Measurements from ENCODE around the gene PDE9A. TPM values are rescaled to one million over a fixed set of nuclear protein-coding genes. Genes with fewer than 3 reads are reported as not detected.

Gene PDE9A
- total RNA-seq, 3 donors from 2014 or later: 3.0 to 14.7 (median 10.5) TPM

GRCh38 chr21:42781150-42781970 lies 127.9 kb downstream of the PDE9A start:
- intact Hi-C loops (cut with DNase I; ENCODE audit: low total_unique reads): no loop called here
- Histone ChIP-seq H3K9me3 (no peaks in the 10 kb centered on the region), H3K27me3 (peaks cover 0 to 7% of the 10 kb centered on the region in 2 donors), H3K4me3 (peak overlapping the region; percentile 13 to 59 (median 37)), H3K36me3 (no peaks in the 10 kb centered on the region), H3K4me1 (no peaks in the 10 kb centered on the region), H3K27ac (peak overlapping the region; percentile 48 to 72)
- peak in 1 of 2 donors; percentile 50 for DNase-seq (ENCODE audit: low spot score in 2 of 2)
- TF ChIP-seq POLR2A (IDR thresholded peaks at IDR 0.05) (no peak), CTCF (IDR thresholded peaks at IDR 0.05) (no peak), POLR2AphosphoS5 (IDR thresholded peaks at IDR 0.05) (peak in 1 of 3 donors; percentile 37)

- Histone ChIP-seq H3K4me3 (peak overlapping the region in 2 of 3 donors; percentile 37 to 59), H3K27me3 (peaks cover 0 to 7% of the 10 kb centered on the region in 2 donors), H3K4me1 (no peaks in the 10 kb centered on the region), H3K27ac (peak overlapping the region in 1 of 2 donors; percentile 72), H3K9me3 (no peaks in the 10 kb centered on the region), H3K36me3 (no peaks in the 10 kb centered on the region)
- no peak for TF ChIP-seq POLR2A (IDR thresholded peaks at IDR 0.05)
- no peak for TF ChIP-seq CTCF (IDR thresholded peaks at IDR 0.05)
- TF ChIP-seq POLR2AphosphoS5 (IDR thresholded peaks at IDR 0.05): no peak
- intact Hi-C loops (cut with DNase I; ENCODE audit: low total_unique reads): no loop called here
- DNase-seq (ENCODE audit: low spot score in 2 of 2): no peak
Measured at GRCh38 chr21:42781971-42782722, 128.7 kb downstream of the PDE9A start.

GRCh38 chr21:42782723-42783242 lies 129.4 kb downstream of the PDE9A start:
- H3K4me3 ChIP-seq: no peak overlapping the region
- no peaks in the 10 kb centered on the region for H3K9me3 ChIP-seq
- intact Hi-C loops (cut with DNase I; ENCODE audit: low total_unique reads): no loop called here
- H3K27ac ChIP-seq: peak overlapping the region in 1 of 2 donors; percentile 41
- TF ChIP-seq POLR2AphosphoS5 (IDR thresholded peaks at IDR 0.05): no peak
- TF ChIP-seq POLR2A (IDR thresholded peaks at IDR 0.05): no peak
- TF ChIP-seq CTCF (IDR thresholded peaks at IDR 0.05): no peak
- peaks cover 0 to 7% of the 10 kb centered on the region in 2 donors for H3K27me3 ChIP-seq
- no peak for DNase-seq (ENCODE audit: low spot score in 2 of 2)
- H3K36me3 ChIP-seq: no peaks in the 10 kb centered on the region
- no peaks in the 10 kb centered on the region for H3K4me1 ChIP-seq

GRCh38 chr21:42784276-42784675 lies 130.9 kb downstream of the PDE9A start:
- DNase-seq (ENCODE audit: low spot score in 2 of 2): no peak
- TF ChIP-seq POLR2A (IDR thresholded peaks at IDR 0.05) (no peak), CTCF (IDR thresholded peaks at IDR 0.05) (no peak), POLR2AphosphoS5 (IDR thresholded peaks at IDR 0.05) (peak in 1 of 3 donors; percentile 24)
- H3K4me1 ChIP-seq: no peaks in the 10 kb centered on the region
- H3K27me3 ChIP-seq: peaks cover 0 to 5% of the 10 kb centered on the region in 2 donors
- no peaks in the 10 kb centered on the region for H3K36me3 ChIP-seq
- H3K4me3 ChIP-seq: peak overlapping the region in 1 of 3 donors; percentile 24
- no peaks in the 10 kb centered on the region for H3K9me3 ChIP-seq
- peak overlapping the region; percentile 43 to 87 for H3K27ac ChIP-seq
- intact Hi-C loops (cut with DNase I; ENCODE audit: low total_unique reads): no loop called here

All from breast epithelium (tissue), 4 donors.